Right lobe of liver (tissue), 4 donors: Measurements from ENCODE around the gene PSME3IP1.

Experiments used
- POLR2A ChIP-seq: fragments of 450-650 bp; IDR thresholded peaks from one replicate; pipeline ENCODE4 v1.6.1; 2017; ENCODE audit warnings: antibody characterized with exemption, mild to moderate bottlenecking
- TF ChIP-seq, protein P1 (sequence below), 4 donors: fragments of 200-600 bp in 3 of 4; fragments of 450-650 bp in 1 of 4; IDR thresholded peaks; one replicate each; pipeline versions ENCODE4 v1.5.1 to v1.8.0; 2016 to 2022; ENCODE audit warnings: antibody characterized with exemption in 4 of 4, mild to moderate bottlenecking in 2 of 4
- donor health status: DM: no; HTN: no; CAD: no.
- donor health status: DM: no; HTN: no; CAD: no.
- donor health status: DM: no; HTN: yes; CAD: no.

DNA sequence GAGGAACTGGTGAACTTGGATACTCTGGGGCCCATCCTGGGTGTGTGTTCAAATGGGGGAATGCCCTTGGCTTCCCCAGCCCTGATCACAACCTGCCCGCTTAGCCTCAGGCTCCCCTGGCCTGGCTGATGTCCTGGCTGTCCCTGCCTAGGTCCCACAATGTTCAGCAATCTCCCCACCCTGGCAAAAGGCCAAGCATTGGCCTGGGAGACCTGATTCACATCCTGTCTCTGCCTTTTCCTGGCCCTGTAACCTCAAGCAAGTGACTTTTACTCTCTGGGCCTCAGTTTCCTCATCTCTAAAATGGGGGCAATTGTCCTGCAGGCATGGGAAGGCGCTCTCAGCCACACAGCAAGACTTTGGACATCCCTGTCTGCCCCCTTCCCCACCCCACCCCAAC, 79.1 kb downstream of the PSME3IP1 start:
- TF ChIP-seq, protein P1, sequence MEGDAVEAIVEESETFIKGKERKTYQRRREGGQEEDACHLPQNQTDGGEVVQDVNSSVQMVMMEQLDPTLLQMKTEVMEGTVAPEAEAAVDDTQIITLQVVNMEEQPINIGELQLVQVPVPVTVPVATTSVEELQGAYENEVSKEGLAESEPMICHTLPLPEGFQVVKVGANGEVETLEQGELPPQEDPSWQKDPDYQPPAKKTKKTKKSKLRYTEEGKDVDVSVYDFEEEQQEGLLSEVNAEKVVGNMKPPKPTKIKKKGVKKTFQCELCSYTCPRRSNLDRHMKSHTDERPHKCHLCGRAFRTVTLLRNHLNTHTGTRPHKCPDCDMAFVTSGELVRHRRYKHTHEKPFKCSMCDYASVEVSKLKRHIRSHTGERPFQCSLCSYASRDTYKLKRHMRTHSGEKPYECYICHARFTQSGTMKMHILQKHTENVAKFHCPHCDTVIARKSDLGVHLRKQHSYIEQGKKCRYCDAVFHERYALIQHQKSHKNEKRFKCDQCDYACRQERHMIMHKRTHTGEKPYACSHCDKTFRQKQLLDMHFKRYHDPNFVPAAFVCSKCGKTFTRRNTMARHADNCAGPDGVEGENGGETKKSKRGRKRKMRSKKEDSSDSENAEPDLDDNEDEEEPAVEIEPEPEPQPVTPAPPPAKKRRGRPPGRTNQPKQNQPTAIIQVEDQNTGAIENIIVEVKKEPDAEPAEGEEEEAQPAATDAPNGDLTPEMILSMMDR (IDR thresholded peaks at IDR 0.05), result no peak
- no peak for TF ChIP-seq POLR2A
